K562 (cell line): ENCODE results near the gene PCDH1. TPM values are rescaled to one million over a fixed set of nuclear protein-coding genes. Genes with fewer than 3 reads are reported as not detected.

Experiments used
- ADNP ChIP-seq: fragments of 200-800 bp; sonication (Bioruptor generic); IDR thresholded peaks from 2 replicates; pipeline ENCODE4 v1.6.1; 2016; ENCODE audit warnings: missing genetic modification characterization, missing compliant biosample characterization
- CBFA2T2 ChIP-seq: fragments of 450-650 bp; conservative IDR thresholded peaks from 2 replicates; pipeline ENCODE4 v1.6.1; 2017; ENCODE audit warnings: mild to moderate bottlenecking
- EP300 ChIP-seq: IDR thresholded peaks from 2 replicates; pipeline ENCODE4 v1.6.1; 2012; ENCODE audit warnings: low read length, improper control_type of control experiment
- EP400 ChIP-seq: fragments of 450-650 bp; IDR thresholded peaks from 2 replicates; pipeline ENCODE4 v1.6.1; 2017; ENCODE audit warnings: antibody characterized with exemption, mild to moderate bottlenecking, moderate library complexity
- HDGF ChIP-seq: fragments of 450-650 bp; IDR thresholded peaks from 2 replicates; pipeline ENCODE4 v1.6.1; 2016
- HNRNPL ChIP-seq: fragments of 200-400 bp; formaldehyde crosslinking; IDR thresholded peaks from 2 replicates; pipeline ENCODE4 v1.6.1; 2017; ENCODE audit warnings: low read depth, mild to moderate bottlenecking, low read length
- MECOM ChIP-seq: fragments of 250-450 bp; sonication (Bioruptor Pico); IDR thresholded peaks from 2 replicates; pipeline ENCODE4 v1.8.0; 2022; ENCODE audit warnings: inconsistent platforms
- NCOA6 ChIP-seq: fragments of 450-650 bp; IDR thresholded peaks from 2 replicates; pipeline ENCODE4 v1.6.1; 2017; ENCODE audit warnings: mild to moderate bottlenecking
- NFXL1 ChIP-seq: fragments of 450-650 bp; formaldehyde crosslinking; IDR thresholded peaks from 2 replicates; pipeline ENCODE4 v1.4.0; 2021; ENCODE audit warnings: mild to moderate bottlenecking
- NFYB ChIP-seq: IDR thresholded peaks from 2 replicates; pipeline ENCODE4 v1.6.1; 2011; ENCODE audit warnings: mild to moderate bottlenecking, moderate library complexity; ENCODE audit not compliant: insufficient read length; ENCODE audit errors: extremely low read depth
- PHB ChIP-seq: fragments of 250-450 bp; sonication (Bioruptor Pico); IDR thresholded peaks from 2 replicates; pipeline ENCODE4 v1.5.0; 2021
- POLR2A ChIP-seq: fragments of 450-650 bp; conservative IDR thresholded peaks from 2 replicates; pipeline ENCODE4 v1.6.1; 2016
- PRMT5 ChIP-seq: sonication (generic); formaldehyde crosslinking; IDR thresholded peaks from 2 replicates; pipeline ENCODE4 v1.5.0; 2020; ENCODE audit warnings: missing genetic modification reagents
- SAFB2 ChIP-seq: fragments of 200-400 bp; formaldehyde crosslinking; IDR thresholded peaks from 2 replicates; pipeline ENCODE4 v1.6.1; 2018; ENCODE audit warnings: borderline replicate concordance, low read length, low read depth, moderate library complexity; ENCODE audit not compliant: severe bottlenecking
- SMAD3 ChIP-seq: fragments of 450-650 bp; formaldehyde crosslinking; conservative IDR thresholded peaks from 2 replicates; pipeline ENCODE4 v1.4.0; 2020; ENCODE audit warnings: mild to moderate bottlenecking
- SMARCA4 ChIP-seq: fragments of 450-650 bp; IDR thresholded peaks from 2 replicates; pipeline ENCODE4 v1.6.1; 2016
- SNIP1 ChIP-seq: fragments of 450-650 bp; IDR thresholded peaks from 2 replicates; pipeline ENCODE4 v1.7.1; 2017; ENCODE audit warnings: low read depth, mild to moderate bottlenecking
- SUPT5H ChIP-seq: fragments of 450-650 bp; IDR thresholded peaks from 2 replicates; pipeline ENCODE4 v1.6.1; 2016
- TBL1XR1 ChIP-seq, 2 experiments: IDR thresholded peaks; 2 replicates each; pipeline ENCODE4 v1.6.1; 2012; ENCODE audit warnings: improper control_type of control experiment in 2 of 2, low read length in 2 of 2, mild to moderate bottlenecking in 1 of 2
- TOE1 ChIP-seq, 2 experiments: fragments of 450-650 bp in 1 of 2; sonication (generic) in 1 of 2; formaldehyde crosslinking in 1 of 2; IDR thresholded peaks; 2 replicates each; pipeline versions ENCODE4 v1.7.1 to v1.8.0; 2016 to 2022; ENCODE audit warnings: borderline replicate concordance in 2 of 2, mild to moderate bottlenecking in 2 of 2, antibody characterized with exemption in 1 of 2, inconsistent platforms in 1 of 2, low read depth in 1 of 2, missing genetic modification reagents in 1 of 2, moderate library complexity in 1 of 2
- ZNF23 ChIP-seq: fragments of 250-450 bp; sonication (Bioruptor Pico); IDR thresholded peaks from 2 replicates; pipeline ENCODE4 v1.4.0; 2020; ENCODE audit warnings: mild to moderate bottlenecking
- ZNF584 ChIP-seq: fragments of 200-800 bp; sonication (Bioruptor generic); IDR thresholded peaks from 2 replicates; pipeline ENCODE4 v1.6.1; 2016; ENCODE audit warnings: low read depth, mild to moderate bottlenecking, missing genetic modification characterization, missing compliant biosample characterization
- polyA plus RNA-seq, 8 experiments: library from polyadenylated mRNA; depleted of rRNA in 4 of 8; stranded (reverse) in 5 of 8; unstranded in 3 of 8; fragments of >200 nt; fragmentation: Nextera tagmentation in 2 of 8; fragmentation: Illumina TruSeq in 1 of 8; extraction: Ambion mirVana in 2 of 8; extraction: Trizol in 1 of 8; gene quantifications; 2 replicates each; pipeline versions ENCODE4 v1.2.1 to v1.2.3, GENCODE V29; 2011 to 2014; ENCODE audit warnings: inconsistent platforms in 1 of 8, missing spikeins in 1 of 8
- total RNA-seq, 7 experiments: library from RNA; depleted of rRNA in 6 of 7; stranded (reverse); fragments of >200 nt in 6 of 7; fragmentation: Illumina TruSeq in 2 of 7; extraction: Trizol in 2 of 7; gene quantifications; 2 replicates each; pipeline versions ENCODE4 v1.2.1 to v1.2.3, GENCODE V29; 2011 to 2021; ENCODE audit warnings: low replicate concordance in 1 of 7
- TF ChIP-seq, protein P1 (sequence below): sonication (generic); formaldehyde crosslinking; IDR thresholded peaks from 2 replicates; pipeline ENCODE4 v1.8.0; 2022; ENCODE audit warnings: mild to moderate bottlenecking, missing genetic modification reagents
- TF ChIP-seq, protein P2 (sequence below): sonication (generic); IDR thresholded peaks from 2 replicates; pipeline ENCODE4 v1.6.1; 2016
- TF ChIP-seq, protein P3 (sequence below): fragments of 450-650 bp; IDR thresholded peaks from 2 replicates; pipeline ENCODE4 v1.6.1; 2017; ENCODE audit warnings: antibody characterized with exemption, mild to moderate bottlenecking

Gene PCDH1
- total and polyA plus RNA-seq, 9 of the 15 experiments (the other 6 are each of a cell fraction or from before 2014, with no cell fraction given), result 0.11 to 3.6 (median 1.9) TPM; not detected in 1

DNA sequence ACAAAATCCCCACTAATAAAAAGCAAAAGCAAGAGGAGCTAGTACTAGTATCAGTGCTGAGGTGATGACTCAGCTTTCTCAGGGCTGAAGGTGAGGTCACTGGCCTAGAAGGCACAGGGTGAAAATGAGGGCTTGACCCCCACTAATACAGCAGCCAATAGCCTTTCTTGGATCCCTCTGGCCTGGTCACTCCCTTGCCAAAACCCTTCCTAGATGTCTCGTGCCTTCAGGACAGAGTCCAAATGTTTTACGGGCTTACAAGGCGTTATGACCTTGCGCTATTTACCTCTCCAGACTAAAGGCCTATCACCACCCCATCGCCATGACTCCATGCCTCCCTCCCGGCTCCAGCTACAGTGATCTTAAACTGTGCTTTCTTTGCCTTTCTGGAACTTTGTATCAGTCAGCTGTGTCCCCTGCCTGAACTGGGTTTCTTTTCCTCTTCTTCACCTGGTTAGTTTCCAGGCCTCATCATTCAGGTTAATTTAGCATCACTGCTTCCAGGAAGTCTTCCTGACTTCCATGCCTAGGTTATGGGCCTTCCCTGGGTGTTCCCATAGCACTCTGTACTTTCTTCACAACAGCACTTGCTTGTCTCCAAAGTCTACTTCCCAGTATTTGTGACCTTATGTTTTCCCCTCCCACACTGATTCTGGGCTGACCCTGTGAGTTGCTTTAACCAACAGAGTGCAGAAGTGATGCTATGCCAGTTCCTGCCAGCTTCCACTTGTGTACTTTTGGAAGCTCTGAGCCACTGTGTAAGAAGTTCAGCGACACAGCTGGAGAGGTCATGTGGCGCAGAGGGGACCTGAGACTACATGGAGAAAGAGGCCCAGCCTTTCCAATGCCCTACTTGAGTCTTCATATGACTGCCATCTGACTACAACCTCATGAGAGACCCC, 41.3 kb upstream of the PCDH1 start (continued):
- TF ChIP-seq TBL1XR1 (IDR thresholded peaks at IDR 0.05; ENCODE audit: low read length in 2 of 2) (no peak), SMARCA4 (peak; percentile 86), SUPT5H (no peak), SAFB2 (no peak), MECOM (CRISPR knock-in tag) (peak; percentile 65; the same call in 1 of the 2 replicates), ZNF23 (CRISPR knock-in tag) (no peak), HDGF (peak; percentile 47; the same call in 1 of the 2 replicates), TOE1 (IDR thresholded peaks at IDR 0.05; ENCODE audit: borderline replicate concordance) (no peak), TOE1 (CRISPR knock-in tag; IDR thresholded peaks at IDR 0.05; ENCODE audit: borderline replicate concordance, low read depth) (0 out of 2 replicates have a peak, but pooled peaks have one; percentile 35), HNRNPL (no peak), CBFA2T2 (no peak), NCOA6 (no peak), NFYB (peak; percentile 59), ADNP (tag) (no peak), NFXL1 (CRISPR knock-in tag) (no peak), SMAD3 (CRISPR knock-in tag) (no peak), PRMT5 (CRISPR knock-in tag) (no peak), ZNF584 (CRISPR knock-in tag) (0 out of 2 replicates have a peak, but pooled peaks have one; percentile 24), EP400 (peak; percentile 46), EP300 (peak; percentile 18; the same call in 1 of the 2 replicates), SNIP1 (no peak), POLR2A (peak; percentile 46; the same call in 1 of the 2 replicates), PHB (CRISPR knock-in tag) (no peak)
- TF ChIP-seq, protein P1, sequence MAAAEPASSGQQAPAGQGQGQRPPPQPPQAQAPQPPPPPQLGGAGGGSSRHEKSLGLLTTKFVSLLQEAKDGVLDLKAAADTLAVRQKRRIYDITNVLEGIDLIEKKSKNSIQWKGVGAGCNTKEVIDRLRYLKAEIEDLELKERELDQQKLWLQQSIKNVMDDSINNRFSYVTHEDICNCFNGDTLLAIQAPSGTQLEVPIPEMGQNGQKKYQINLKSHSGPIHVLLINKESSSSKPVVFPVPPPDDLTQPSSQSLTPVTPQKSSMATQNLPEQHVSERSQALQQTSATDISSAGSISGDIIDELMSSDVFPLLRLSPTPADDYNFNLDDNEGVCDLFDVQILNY (CRISPR knock-in tag), result no peak
- TF ChIP-seq, protein P2, sequence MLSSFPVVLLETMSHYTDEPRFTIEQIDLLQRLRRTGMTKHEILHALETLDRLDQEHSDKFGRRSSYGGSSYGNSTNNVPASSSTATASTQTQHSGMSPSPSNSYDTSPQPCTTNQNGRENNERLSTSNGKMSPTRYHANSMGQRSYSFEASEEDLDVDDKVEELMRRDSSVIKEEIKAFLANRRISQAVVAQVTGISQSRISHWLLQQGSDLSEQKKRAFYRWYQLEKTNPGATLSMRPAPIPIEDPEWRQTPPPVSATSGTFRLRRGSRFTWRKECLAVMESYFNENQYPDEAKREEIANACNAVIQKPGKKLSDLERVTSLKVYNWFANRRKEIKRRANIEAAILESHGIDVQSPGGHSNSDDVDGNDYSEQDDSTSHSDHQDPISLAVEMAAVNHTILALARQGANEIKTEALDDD, result peak; percentile 39; the same call in 1 of the 2 replicates
- TF ChIP-seq, protein P3, sequence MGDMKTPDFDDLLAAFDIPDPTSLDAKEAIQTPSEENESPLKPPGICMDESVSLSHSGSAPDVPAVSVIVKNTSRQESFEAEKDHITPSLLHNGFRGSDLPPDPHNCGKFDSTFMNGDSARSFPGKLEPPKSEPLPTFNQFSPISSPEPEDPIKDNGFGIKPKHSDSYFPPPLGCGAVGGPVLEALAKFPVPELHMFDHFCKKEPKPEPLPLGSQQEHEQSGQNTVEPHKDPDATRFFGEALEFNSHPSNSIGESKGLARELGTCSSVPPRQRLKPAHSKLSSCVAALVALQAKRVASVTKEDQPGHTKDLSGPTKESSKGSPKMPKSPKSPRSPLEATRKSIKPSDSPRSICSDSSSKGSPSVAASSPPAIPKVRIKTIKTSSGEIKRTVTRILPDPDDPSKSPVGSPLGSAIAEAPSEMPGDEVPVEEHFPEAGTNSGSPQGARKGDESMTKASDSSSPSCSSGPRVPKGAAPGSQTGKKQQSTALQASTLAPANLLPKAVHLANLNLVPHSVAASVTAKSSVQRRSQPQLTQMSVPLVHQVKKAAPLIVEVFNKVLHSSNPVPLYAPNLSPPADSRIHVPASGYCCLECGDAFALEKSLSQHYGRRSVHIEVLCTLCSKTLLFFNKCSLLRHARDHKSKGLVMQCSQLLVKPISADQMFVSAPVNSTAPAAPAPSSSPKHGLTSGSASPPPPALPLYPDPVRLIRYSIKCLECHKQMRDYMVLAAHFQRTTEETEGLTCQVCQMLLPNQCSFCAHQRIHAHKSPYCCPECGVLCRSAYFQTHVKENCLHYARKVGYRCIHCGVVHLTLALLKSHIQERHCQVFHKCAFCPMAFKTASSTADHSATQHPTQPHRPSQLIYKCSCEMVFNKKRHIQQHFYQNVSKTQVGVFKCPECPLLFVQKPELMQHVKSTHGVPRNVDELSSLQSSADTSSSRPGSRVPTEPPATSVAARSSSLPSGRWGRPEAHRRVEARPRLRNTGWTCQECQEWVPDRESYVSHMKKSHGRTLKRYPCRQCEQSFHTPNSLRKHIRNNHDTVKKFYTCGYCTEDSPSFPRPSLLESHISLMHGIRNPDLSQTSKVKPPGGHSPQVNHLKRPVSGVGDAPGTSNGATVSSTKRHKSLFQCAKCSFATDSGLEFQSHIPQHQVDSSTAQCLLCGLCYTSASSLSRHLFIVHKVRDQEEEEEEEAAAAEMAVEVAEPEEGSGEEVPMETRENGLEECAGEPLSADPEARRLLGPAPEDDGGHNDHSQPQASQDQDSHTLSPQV, result peak; percentile 88
